ENCODE results near the gene FOXO3.

Gene FOXO3

GRCh38 chr6:108550256-108550655 is 10.5 kb upstream of the FOXO3 start:
- DNase-seq, result no peak
- Histone ChIP-seq H3K36me3 (replicated peaks) (no peaks in the 10 kb centered on the region), H3K27ac (no peak overlapping the region), H3K27me3 (replicated peaks) (no peaks in the 10 kb centered on the region), H3K4me3 (ENCODE audit: low read depth, low read length) (no peak overlapping the region)
- in situ Hi-C loops (cut with HindIII; ENCODE audit: low pct_ligation_motif_present, low sequenced_read_pairs), result no loop called here
- no peak for TF ChIP-seq CTCF (IDR thresholded peaks at IDR 0.05; ENCODE audit: low read depth, low read length, missing control alignments)

GRCh38 chr6:108555399-108556052 is 5.2 kb upstream of the FOXO3 start:
- in situ Hi-C loops (cut with HindIII; ENCODE audit: low pct_ligation_motif_present, low sequenced_read_pairs), result no loop called here
- Histone ChIP-seq H3K27ac (no peak overlapping the region), H3K27me3 (replicated peaks) (no peaks in the 10 kb centered on the region), H3K36me3 (replicated peaks) (no peaks in the 10 kb centered on the region), H3K4me3 (ENCODE audit: low read depth, low read length) (no peak overlapping the region)
- TF ChIP-seq CTCF (IDR thresholded peaks at IDR 0.05; ENCODE audit: low read depth, low read length, missing control alignments), result no peak
- DNase-seq, result no peak

- DNase-seq, result no peak
- Histone ChIP-seq H3K27me3 (replicated peaks) (no peaks in the 10 kb centered on the region), H3K27ac (no peak overlapping the region), H3K4me3 (ENCODE audit: low read depth, low read length) (no peak overlapping the region), H3K36me3 (replicated peaks) (no peaks in the 10 kb centered on the region)
- TF ChIP-seq CTCF (IDR thresholded peaks at IDR 0.05; ENCODE audit: low read depth, low read length, missing control alignments), result no peak
- in situ Hi-C loops (cut with HindIII; ENCODE audit: low pct_ligation_motif_present, low sequenced_read_pairs), result no loop called here
Measured at GRCh38 chr6:108556250-108556649, 4.5 kb upstream of the FOXO3 start.

- no peak for DNase-seq
- TF ChIP-seq CTCF (IDR thresholded peaks at IDR 0.05; ENCODE audit: low read depth, low read length, missing control alignments), result no peak
- Histone ChIP-seq H3K36me3 (replicated peaks) (no peaks in the 10 kb centered on the region), H3K4me3 (ENCODE audit: low read depth, low read length) (peak overlapping the region; percentile 79), H3K27ac (no peak overlapping the region), H3K27me3 (replicated peaks) (no peaks in the 10 kb centered on the region)
- in situ Hi-C loops (cut with HindIII; ENCODE audit: low pct_ligation_motif_present, low sequenced_read_pairs), result no loop called here
Measured at GRCh38 chr6:108556866-108557493, 3.7 kb upstream of the FOXO3 start.

- no peaks in the 10 kb centered on the region for H3K36me3 ChIP-seq (replicated peaks)
- in situ Hi-C loops (cut with HindIII; ENCODE audit: low pct_ligation_motif_present, low sequenced_read_pairs), result no loop called here
- H3K27ac ChIP-seq, result peak overlapping the region; percentile 90
- peak; percentile 27 for DNase-seq
- no peaks in the 10 kb centered on the region for H3K27me3 ChIP-seq (replicated peaks)
- H3K4me3 ChIP-seq (ENCODE audit: low read depth, low read length), result peak overlapping the region; percentile 79
- peak; percentile 1 for TF ChIP-seq CTCF (IDR thresholded peaks at IDR 0.05; ENCODE audit: low read depth, low read length, missing control alignments)
Measured at GRCh38 chr6:108557494-108558371, 3.0 kb upstream of the FOXO3 start.

All from brain microvascular endothelial cell (primary cell).